Measurements from ENCODE around the gene HOXD4. TPM values are rescaled to one million over a fixed set of nuclear protein-coding genes. Genes with fewer than 3 reads are reported as not detected.

The HOXD4 gene
- polyA plus RNA-seq, 5 donors = 0.35 to 0.99 (median 0.52) TPM

DNA sequence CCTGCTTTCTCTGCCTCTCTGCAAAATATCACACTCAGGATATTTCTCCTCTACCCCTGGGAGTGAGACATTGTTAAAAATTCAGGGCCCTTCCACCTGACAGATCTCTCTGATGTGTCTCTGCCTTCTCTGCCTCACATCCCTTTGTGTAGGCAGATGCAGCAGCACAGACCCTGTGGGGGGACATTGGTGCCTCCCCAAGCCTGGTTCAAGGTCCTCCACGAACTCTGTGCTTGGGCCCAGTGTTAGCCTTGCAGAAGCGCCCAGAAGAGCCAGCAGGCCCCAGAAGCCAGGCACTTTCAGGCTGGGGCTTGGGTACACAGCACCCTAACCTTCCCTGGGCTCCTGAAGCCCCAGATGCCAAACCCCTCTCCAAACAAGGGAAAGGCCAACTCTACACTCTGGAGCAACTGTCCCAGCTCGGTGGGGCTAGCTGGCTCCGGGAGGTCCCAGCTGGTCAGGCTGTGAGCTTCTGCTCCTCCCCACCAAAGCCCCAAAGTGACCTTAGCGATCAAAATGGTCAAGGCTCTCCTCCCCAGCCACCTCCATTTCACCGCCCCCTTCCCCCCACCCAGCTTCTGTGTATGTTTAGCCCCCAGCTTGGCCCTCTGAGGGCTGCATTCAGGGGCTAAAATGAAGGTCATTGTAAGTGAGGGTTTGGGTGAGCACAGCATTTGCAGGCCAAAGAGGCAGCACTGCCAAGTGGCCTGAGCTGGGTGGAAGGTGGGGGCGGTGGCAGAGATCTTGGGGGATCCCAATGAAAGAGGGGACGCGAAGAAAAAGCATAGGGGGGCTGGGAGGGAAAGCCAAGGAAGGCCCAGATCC is 26.2 kb upstream of the HOXD4 start:
- DNase-seq = no peak

DNA sequence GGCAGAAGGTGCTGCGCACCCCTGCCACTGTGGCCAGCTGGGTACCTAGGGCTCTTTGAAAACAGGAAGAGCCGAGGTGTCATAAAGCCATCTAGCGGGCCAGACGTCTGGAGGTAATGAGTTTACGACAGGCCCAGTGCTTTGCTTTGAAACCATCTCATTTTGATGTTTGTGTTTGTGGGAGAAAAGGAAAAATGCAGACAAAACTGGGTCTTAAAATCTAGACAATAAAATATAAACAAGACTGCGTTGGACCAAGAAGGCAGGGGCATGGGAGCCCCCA is 25.6 kb upstream of the HOXD4 start:
- no peak for DNase-seq

DNA sequence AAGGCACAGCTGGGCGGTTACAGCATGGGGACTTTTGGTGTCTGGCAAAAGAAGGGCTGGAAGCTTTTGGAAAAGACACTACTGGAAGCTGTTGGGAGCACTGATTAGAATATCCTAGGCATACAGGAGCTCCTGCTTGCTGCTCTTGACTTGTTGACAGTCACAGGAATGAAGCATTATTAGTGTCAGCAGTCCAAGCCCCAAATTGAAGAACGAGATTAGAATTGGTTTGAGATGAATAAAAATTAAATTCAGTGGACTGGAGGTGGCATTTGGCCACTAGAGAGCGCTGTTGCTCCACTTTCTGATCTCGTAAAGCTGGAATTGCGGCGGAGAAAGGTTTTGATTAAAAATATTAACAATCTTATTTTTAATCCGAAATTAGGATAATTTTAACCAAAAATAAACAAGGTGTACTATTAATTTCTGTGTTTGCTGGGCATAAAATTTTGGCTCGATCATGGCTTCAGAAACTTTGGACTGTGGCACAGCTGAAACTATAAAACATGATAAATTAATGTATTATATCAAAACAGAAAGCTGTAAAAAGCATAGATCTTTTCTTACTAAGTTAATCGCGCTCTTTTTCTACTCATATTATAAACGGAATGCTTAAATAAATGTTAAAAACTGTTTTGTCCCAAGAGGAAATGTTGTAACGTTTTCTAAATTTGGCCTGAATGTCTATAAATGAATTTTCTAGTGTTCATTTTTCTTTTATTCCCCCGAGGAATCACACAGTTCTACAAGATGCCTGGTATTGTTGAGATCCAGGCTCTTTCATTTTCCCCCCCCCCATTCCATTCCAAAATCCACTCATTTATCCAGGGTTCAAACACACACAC is 24.2 kb upstream of the HOXD4 start:
- DNase-seq = peak in 1 of 2 donors; percentile 72

DNA sequence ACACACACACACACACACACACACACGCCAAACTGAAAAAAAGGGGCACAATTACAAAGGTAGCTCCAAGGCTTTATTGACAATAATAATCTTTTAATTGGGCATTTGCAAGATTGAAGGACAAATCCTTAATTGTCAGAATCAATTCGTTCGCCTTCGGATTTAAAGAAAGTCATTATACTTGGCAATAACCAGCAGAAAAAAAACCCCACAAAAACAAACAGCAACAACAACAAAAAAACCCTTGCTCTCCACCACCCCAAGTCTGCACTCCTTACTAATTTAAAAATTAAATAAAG is 23.6 kb upstream of the HOXD4 start:
- no peak for DNase-seq

DNA sequence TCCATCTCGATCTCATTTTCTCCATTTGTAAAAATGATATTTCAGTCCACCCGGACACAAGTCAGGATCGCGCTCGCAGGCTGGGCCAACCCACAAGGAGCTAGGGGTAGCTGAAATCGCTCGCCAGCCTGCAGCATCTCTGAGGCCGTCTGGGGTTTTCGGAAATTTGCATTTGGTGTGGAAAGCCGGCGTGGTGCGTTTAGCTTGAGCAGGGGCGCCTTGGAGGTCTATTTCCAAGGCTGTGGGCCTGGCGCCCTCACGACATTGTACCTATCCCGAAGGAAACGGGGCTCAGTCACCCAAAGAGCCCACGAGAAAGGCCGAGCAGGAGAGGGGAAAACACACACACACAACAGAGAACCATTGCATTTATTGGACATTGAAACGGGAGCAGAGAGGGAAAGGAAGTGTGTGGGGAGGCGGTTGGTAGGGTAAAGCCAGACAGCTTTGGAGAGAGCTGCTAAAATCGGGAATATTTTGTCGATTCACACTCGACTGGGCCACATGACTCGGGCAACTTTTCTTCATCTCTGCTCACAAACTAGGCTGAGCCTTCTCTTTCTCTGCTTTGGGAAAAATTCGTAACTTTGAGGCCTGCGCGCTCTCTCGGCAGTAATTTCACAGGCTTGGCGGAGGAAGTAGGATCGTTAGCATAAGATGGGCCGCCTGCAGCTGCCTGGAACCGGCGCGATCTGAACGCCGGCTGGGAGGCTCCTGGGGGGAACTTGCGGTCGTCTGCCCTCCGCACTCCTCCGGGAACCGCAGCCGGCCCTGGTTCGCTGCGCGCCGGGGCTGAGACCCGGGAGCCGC is 23.0 kb upstream of the HOXD4 start:
- DNase-seq = peak in 1 of 2 donors; percentile 51

DNA sequence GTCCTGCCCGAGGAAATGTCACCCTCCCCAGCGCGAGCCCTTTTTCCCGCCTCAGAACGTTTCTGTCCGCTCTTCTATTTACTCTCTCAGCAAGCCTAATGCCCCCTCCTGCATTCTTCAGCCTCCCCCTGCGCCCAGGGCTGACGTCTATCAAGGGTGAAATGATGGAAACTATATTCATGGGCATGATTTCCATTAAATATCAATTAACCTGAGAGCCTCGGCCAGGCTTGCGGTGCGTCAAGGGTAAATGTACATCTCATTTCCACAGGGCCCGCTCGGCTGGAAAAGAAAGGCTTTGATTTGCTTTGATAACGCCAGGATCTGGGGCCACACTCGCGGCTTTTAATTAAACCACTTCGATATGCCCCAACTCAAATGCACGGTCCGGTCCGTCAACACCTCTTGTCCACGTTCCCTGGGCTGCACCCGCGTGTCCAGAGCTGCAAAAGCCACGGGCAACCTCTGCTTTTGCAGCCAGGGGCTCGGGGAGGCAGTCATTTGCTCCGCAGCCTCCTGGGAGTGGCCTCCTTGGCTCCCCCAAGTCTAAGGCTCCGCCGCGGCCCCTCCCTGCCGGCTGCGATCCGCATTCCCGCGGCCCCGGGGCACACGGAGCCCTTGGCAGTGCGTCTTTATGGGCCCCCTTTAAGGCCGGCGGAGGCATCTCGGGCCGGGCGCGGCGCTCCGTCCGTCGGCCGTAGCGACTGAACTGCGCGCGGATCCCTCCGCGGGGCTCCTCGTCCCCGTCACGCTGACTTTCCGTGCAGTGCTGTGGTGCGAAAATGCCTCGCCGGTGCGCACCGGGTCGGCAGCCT is 22.2 kb upstream of the HOXD4 start, which contains the start of gene HOXD8:
TSS of gene HOXD8 (plus strand) at position 724 of the 815 bp plus-strand sequence. CDS start 662 bp downstream, outside the sequence.
- DNase-seq = no peak

DNA sequence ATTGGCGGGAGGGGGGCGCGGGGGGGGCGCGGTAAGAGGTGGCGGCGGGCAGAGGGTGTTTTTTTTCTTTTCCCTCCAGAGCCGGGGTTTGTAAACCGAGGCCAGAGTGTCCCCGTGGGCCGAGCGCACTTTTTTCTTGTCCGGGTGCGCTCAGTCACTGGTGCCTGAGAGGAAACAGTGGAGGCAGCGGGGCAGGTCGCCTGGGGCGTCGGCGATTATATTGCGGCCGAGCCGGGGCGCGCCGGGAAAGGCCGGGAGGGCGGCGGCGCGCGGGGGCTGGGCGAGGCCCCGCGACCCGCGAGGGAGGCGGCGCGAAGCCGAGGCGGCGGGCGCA is 21.6 kb upstream of the HOXD4 start:
- DNase-seq = no peak

DNA sequence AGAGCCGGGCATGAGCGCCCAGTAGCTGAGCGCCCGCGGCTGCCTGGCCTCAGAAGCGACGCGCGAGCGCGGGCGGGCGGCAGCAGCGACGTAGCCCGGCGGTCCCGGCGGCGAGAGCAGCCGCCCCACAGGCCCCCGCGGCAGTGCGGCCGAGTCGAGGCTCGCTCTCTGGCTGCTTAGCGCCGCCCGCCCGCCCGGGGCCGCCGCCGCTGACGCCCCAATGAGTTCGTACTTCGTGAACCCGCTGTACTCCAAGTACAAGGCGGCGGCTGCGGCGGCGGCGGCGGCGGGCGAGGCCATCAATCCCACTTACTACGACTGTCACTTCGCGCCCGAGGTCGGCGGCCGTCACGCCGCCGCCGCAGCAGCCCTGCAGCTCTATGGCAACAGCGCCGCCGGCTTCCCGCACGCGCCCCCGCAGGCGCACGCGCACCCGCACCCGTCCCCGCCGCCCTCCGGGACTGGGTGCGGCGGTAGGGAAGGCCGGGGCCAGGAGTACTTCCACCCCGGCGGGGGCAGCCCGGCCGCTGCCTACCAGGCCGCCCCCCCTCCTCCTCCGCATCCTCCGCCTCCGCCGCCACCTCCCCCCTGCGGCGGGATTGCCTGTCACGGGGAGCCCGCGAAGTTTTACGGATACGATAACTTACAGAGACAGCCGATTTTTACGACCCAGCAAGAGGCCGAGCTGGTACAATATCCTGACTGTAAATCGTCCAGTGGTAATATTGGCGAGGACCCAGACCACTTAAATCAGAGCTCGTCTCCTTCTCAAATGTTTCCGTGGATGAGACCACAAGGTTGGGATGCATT is 21.0 kb upstream of the HOXD4 start:
- no peak for DNase-seq

DNA sequence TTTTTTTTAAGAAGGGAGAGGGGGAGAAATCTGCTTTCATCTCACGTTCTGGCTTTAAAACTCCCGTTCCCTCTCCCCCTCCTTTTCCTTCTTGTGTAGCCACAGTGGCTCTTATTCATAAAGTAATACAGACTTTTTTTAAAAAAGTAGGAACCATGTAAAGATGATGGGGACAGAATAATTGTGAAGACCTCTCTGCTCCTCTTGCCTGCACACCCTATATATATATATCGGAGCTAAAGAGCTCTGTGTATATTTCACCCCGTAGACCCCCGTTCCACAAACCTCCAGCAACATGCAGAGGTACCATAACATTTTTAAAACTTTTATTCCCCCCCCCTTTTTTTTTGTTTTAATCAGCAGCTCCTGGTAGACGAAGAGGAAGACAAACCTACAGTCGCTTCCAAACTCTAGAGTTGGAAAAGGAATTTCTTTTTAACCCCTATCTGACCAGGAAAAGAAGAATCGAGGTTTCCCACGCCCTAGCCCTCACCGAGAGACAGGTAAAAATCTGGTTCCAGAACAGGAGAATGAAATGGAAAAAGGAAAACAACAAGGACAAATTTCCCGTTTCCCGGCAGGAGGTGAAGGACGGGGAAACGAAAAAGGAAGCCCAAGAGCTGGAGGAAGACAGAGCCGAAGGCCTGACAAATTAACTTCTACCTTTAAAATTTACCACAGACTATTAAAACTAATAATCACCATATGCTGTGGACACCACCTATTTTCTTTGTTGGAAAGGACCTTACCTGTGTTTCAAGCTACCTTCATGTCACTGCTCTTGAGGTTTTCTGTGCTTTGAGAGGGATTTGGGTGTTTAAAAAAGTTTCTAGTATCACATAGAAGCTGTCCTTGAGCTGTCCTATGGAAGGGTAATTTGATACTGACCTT is 20.1 kb upstream of the HOXD4 start:
- no peak for DNase-seq

DNA sequence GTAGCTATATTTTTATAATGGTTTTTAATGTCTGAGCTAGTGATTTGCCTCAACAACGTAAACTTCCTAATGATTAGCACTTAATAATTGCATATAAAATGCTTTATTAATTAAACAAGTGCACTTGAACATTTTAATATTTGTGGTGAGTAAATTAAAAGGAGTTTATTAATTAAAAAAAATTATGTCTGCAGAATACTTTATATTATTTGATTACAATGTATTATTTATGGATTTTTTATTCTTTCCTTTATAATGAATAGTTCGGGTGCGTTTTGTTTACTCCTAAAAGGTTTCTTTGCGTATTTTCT is 19.5 kb upstream of the HOXD4 start:
- no peak for DNase-seq

DNA sequence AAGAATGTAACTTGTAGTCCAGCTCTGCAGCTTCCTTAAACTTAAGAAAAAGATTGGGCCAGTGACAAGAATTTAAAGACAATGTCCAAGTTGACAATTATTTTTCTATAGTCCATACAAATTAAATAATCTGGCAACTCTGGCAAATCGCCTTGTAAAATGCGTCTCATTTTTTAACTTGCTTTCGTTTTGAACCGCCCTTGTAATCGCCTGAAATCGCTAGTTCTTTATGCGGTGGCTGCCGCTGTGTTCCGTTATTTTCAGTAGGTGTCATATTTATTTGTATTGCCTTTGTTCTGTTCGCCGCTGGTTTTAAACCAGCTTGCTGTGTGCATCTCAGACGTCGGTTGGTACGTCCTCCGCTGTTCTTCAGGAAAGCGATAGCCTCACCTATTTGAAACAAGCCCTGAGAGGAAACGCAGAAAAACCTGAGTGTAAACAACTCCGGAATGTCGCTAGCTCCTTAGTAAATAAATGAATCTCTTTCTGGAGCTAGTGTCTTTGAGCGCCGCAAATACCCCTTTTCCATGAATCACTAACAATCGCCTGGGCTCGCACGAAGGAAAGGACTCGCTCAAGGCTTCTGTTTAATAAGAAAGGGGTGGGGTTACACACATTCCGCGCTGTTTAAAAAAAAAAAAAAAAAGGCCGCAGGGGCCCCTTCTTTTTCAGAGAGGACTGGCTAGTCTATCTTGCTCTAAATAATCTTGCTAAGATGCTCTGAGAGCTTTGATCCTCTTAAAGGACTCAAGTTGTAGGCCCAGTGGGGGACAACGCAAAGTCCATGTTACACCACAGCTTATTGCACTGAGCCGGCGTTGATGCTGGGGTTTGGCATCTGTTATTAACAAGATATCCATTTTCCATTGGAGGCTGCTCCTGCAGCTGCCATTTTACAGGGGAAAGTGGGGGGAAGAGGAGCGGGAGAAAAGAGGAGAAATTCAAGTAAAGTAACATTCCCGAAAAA is 18.9 kb upstream of the HOXD4 start:
- peak in 1 of 2 donors; percentile 48 for DNase-seq

DNA sequence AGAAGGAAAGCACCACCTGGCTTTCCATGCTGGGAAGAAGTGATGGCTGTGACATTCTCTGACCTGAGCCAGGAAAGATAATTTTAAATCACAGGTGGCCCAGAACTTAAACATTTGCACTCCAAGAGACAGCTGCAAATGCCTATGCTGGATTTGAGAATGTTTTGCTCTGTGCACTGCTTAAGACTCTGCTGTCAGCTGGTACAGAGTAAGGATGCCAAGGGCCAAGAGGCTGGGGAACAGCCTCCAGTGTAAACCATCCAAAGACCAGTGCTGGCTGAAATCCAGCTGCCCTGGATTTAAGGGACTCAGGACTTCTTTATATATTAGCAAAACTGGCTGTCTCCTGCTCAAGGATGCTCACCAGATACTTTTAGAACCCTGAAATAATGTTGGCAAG is 18.0 kb upstream of the HOXD4 start:
- DNase-seq = no peak

DNA sequence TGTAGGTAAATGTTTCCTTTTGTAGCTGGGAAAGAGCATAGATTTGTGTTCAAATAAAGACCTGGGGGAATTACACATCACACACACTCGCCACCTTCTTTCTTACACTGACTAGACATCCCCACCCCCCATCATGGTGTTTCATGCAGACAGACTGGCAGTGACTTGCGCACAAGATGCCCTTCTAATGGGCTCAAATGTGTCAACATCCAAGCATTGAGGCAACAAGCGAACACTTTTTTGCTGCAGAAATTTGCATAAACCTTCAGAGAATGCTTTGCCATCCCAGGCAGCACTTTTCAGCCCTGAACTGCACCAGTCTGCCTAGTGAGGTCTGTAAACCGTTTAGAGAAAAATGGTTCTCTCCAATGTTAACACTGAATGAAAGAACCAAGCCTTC is 17.3 kb upstream of the HOXD4 start:
- DNase-seq = no peak

DNA sequence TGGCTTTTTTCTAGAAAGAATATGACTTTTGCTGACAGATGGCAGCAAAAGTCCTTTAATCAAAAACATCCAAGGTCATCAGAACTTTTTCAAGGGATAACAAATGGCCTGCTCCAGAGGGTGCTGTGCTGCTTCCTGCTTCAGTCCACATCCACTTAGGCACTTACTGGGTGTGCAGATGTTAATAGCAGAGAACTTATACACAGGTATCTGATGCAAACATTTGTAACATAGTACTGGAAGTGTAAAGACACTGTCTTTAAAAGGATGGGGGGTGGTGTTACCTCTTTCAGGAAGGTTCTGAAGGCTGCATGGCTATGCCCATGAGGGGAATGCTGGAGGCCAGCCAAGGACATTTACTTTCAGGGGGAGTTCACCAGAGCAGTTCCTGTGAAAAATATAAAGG is 16.3 kb upstream of the HOXD4 start:
- no peak for DNase-seq

DNA sequence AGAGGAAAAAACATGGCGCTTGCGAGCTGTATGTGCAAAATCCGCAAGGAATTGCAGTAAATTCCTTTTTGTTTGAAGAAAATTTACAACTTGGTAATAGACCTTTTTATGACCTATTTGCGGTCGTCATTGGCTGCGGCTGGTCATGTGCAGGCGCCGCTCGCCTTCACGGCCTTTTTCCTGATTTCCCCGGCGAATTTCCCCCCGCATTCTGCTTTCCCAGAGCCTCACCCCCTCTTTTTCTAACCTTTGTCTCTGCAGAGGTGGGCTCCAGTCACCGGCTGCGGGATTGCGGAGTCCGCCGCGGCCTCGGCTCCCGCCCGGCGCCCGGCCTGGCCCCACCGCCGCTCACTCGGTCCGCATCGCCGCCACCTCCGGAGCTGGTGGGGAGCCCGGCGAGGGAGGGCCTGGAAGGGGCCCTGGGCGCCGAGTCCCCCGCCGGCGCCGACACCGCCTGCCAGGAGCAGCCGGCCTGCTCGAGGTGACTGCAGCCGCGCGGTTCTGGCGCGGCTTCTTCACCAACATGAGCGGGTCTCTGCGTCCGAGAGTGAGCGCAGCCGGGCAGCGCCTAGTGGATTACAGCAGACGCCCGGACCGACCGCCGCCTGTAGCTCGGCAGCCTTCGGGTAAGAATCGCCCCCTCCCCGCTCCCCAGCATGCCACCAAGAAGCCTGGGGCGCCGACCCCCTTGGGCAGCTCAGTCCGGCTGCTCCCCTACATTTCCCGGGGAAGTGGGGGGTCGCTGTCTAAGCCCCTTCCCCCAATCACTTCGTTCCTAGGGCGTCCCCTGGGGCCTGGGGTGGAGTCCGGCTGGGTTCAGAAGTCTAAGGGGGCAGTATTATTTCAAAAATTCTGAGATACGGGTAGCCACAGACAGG is 14.7 kb upstream of the HOXD4 start:
- DNase-seq = no peak

DNA sequence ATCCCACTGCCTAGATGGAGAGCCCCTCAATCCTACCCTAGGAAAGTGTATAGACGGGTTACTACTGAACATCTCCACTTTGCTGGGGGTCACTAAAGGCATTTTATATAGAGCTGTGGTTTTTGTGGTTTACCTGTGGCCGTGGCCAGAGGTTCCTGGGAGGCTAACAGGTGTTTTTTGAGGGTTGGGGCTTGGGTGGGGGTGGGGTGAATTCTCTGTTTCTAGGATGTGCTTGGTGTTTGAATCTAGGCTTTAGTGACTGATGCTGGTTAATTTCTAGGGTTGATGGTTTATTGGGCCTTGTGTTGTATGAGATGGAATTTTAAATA is 14.1 kb upstream of the HOXD4 start:
- DNase-seq = no peak

DNA sequence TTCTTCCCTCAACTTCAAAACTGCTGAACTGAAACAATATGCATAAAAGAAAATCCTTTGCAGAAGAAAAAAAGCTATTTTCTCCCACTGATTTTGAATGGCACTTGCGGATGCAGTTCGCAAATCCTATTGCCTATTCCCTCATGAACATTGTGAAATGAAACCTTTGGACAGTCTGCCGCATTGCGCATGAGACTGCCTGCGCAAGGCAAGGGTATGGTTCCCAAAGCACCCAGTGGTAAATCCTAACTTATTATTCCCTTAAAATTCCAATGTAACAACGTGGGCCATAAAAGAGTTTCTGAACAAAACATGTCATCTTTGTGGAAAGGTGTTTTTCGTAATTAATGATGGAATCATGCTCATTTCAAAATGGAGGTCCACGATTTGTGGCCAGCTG is 13.4 kb upstream of the HOXD4 start:
- DNase-seq = no peak

DNA sequence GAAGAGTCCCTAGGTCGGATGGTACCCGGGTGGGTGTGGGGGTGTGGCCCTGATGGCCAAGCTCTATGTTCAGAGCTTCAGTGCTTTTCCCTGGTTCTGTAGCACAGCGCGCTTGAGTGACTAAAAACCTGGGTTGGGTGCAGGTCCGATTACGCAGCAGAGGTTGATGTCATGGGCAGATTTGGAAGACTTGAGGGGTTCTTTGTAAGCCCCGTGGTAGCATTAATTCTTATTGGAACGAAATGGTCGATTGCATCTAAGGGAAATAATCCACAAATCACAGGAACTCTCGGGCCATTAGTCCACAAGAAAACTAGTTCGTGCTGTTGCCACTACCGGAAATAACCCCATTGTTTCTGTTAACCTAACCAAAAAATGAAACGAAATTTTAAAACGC is 12.8 kb upstream of the HOXD4 start:
- DNase-seq = no peak
